Suppressor macrophage treated with lipopolysaccharide for 4 hours (primary cell): ENCODE results near the gene MAP2K3.
"Not testable (repeated sequence)": the region's sequence is repeated elsewhere in the genome, so short reads cannot be mapped to it uniquely, and the experiment has no call there.

ENCODE experiments used
- DNase-seq: peaks from one replicate; pipeline ENCODE4 v3.0.0-alpha.2; 2020

Gene MAP2K3

GRCh38 chr17:21336541-21337294 is 52.2 kb downstream of the MAP2K3 start:
- DNase-seq: not testable (repeated sequence)

- DNase-seq: not testable (repeated sequence)
These were observed 53.6 kb downstream of the MAP2K3 start for GRCh38 chr17:21337981-21338625.

- no peak for DNase-seq
These were observed 54.5 kb downstream of the MAP2K3 start for GRCh38 chr17:21339011-21339410.

- not testable (repeated sequence) for DNase-seq
These were observed 55.1 kb downstream of the MAP2K3 start for GRCh38 chr17:21339571-21339970.

- not testable (repeated sequence) for DNase-seq
These were observed 55.9 kb downstream of the MAP2K3 start for GRCh38 chr17:21340407-21340806.

- not testable (repeated sequence) for DNase-seq
These were observed 56.8 kb downstream of the MAP2K3 start for GRCh38 chr17:21341279-21341678.

- not testable (repeated sequence) for DNase-seq
These were observed 57.5 kb downstream of the MAP2K3 start for GRCh38 chr17:21341925-21342540.

GRCh38 chr17:21343061-21343949 is 58.8 kb downstream of the MAP2K3 start:
- DNase-seq: not testable (repeated sequence)

GRCh38 chr17:21344801-21345200 is 60.3 kb downstream of the MAP2K3 start:
- DNase-seq: not testable (repeated sequence)

- DNase-seq: no peak
These were observed 60.7 kb downstream of the MAP2K3 start for GRCh38 chr17:21345236-21345635.

- not testable (repeated sequence) for DNase-seq
These were observed 61.6 kb downstream of the MAP2K3 start for GRCh38 chr17:21346107-21346506.

- not testable (repeated sequence) for DNase-seq
These were observed 62.2 kb downstream of the MAP2K3 start for GRCh38 chr17:21346651-21347250.

- DNase-seq: not testable (repeated sequence)
These were observed 63.1 kb downstream of the MAP2K3 start for GRCh38 chr17:21347660-21348059.

- not testable (repeated sequence) for DNase-seq
These were observed 63.8 kb downstream of the MAP2K3 start for GRCh38 chr17:21348081-21348925.

- not testable (repeated sequence) for DNase-seq
These were observed 64.4 kb downstream of the MAP2K3 start for GRCh38 chr17:21348926-21349261.

GRCh38 chr17:21349358-21350050 is 65.0 kb downstream of the MAP2K3 start:
- DNase-seq: not testable (repeated sequence)

- not testable (repeated sequence) for DNase-seq
These were observed 66.0 kb downstream of the MAP2K3 start for GRCh38 chr17:21350495-21350894.

- no peak for DNase-seq
These were observed 67.0 kb downstream of the MAP2K3 start for GRCh38 chr17:21351366-21352065.

GRCh38 chr17:21352221-21352980 is 67.9 kb downstream of the MAP2K3 start:
- DNase-seq: no peak

GRCh38 chr17:21352981-21353265 is 68.4 kb downstream of the MAP2K3 start:
- DNase-seq: no peak
